Bronchial epithelial cell (primary cell): ENCODE measurements around the gene FSTL4. TPM values are rescaled to one million over a fixed set of nuclear protein-coding genes. Genes with fewer than 3 reads are reported as not detected.
"Not testable (repeated sequence)": the region's sequence is repeated elsewhere in the genome, so short reads cannot be mapped to it uniquely, and the experiment has no call there.

Experiments used
- DNase-seq: peaks from one replicate; pipeline ENCODE4 v3.0.0-alpha.2; 2010; ENCODE audit warnings: low read depth
- FAIRE-seq: peaks from 2 replicates; lab custom pipeline; 2011; peaks lifted over from hg19 to GRCh38; lab: Jason Lieb, UNC
- H3K27me3 ChIP-seq: 2 replicates; pipeline ENCODE4 v1.5.1; 2011; ENCODE audit warnings: low read length; ENCODE audit not compliant: control insufficient read depth, insufficient read depth
- H3K36me3 ChIP-seq: 2 replicates; pipeline ENCODE4 v1.5.1; 2011; ENCODE audit warnings: low read length; ENCODE audit not compliant: control insufficient read depth, insufficient read depth
- H3K4me3 ChIP-seq: 2 replicates; pipeline ENCODE4 v1.5.1; 2011; ENCODE audit warnings: mild to moderate bottlenecking, low read depth, low read length, control low read depth
- CTCF ChIP-seq: IDR thresholded peaks from 2 replicates; pipeline ENCODE4 v1.5.1; 2011; ENCODE audit warnings: mild to moderate bottlenecking, moderate library complexity, low read length, control low read depth, inconsistent platforms; ENCODE audit not compliant: insufficient read depth, severe bottlenecking
- total RNA-seq: library from RNA; depleted of rRNA; stranded (reverse); fragments of >200 nt; gene quantifications from 2 replicates; pipeline ENCODE4 v1.2.1, GENCODE V29; 2014

FSTL4 gene
- total RNA-seq, 1 donor from 2014 or later: not detected

DNA sequence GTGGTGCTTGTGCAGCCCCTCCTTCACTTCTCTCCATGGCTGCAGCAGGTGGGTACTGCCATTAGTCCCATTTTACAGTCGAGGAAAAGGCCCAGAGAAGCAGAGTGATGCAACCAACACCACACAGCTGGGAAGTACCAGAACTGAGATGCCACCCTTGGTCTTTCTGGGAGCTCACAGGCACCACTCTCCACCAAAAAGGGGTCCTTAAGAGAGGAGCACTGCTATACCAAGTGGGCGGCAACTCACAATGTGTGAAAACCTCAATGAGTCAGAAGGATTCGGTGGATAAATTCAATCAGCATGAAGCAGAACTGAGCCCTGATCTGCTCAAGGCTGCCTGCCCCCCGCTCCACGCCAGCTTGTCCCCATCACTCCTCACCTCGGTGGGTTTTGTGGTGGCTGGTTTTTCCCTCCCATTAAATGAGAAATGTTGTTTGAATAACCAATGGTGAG is 213.7 kb downstream of the FSTL4 start:
- no peak for TF ChIP-seq CTCF
- no peaks in the 10 kb centered on the region for H3K27me3 ChIP-seq
- no peak for FAIRE-seq
- DNase-seq: no peak
- H3K4me3 ChIP-seq: no peak overlapping the region
- H3K36me3 ChIP-seq: no peaks in the 10 kb centered on the region

DNA sequence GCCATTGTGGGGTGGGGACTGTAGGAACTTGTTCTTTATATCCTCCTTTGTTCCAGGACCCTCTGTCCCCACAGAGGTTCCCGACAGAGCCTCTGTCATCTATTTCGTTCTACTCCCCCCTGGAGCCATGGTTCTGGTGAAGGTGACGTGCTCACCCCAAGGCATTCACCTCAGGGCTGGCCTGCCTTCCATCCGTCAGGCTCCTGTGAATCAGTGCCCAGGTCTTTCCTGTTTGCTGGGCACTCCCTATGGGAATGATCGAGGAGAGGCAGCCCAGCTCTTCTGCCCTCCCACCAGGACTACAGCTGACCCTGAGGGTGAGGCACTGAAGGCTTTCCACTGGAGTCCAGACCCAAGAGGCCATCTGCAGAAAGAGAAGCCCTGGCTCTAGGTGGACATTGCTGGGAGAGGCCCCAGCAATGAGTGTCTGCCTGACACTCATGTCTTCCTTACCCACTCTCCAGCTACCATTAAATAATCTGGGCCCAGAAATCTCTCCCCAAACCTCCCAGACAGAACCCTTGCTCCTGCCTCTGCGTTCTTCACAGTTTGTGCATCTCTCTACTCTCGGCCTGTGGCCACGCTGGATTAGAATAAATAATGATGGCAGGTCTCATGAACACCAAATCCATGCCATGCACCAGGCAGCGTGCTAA is 214.2 kb downstream of the FSTL4 start:
- no peak for DNase-seq
- no peak overlapping the region for H3K4me3 ChIP-seq
- no peaks in the 10 kb centered on the region for H3K27me3 ChIP-seq
- no peak for FAIRE-seq
- no peak for TF ChIP-seq CTCF
- H3K36me3 ChIP-seq: no peaks in the 10 kb centered on the region

GRCh38 chr5:133397348-133397747 is 215.0 kb downstream of the FSTL4 start:
- Histone ChIP-seq H3K4me3 (no peak overlapping the region), H3K36me3 (no peaks in the 10 kb centered on the region), H3K27me3 (no peaks in the 10 kb centered on the region)
- no peak for TF ChIP-seq CTCF
- DNase-seq (no peak), FAIRE-seq (no peak)

DNA sequence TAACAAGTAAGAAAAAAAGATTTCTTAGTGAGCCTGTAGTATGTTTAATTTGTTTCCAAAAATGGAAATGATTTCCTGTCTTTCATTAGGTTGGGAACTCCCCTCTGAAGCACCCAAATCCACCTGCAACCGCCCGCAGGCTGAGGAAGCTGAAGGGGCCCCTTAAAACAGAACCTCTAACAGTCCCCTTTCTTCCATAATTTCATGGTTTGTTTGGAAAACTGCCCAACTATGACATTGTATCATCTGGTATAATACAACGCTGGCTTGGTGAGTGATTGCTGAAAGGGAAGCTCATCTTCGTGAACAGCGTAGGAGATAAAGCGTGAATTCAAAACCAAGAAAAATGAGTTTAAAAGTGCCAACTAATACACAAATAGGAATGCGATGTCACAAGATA is 215.5 kb downstream of the FSTL4 start:
- Histone ChIP-seq H3K4me3 (no peak overlapping the region), H3K36me3 (no peaks in the 10 kb centered on the region), H3K27me3 (no peaks in the 10 kb centered on the region)
- FAIRE-seq: peak; percentile 13
- no peak for DNase-seq
- TF ChIP-seq CTCF: no peak

DNA sequence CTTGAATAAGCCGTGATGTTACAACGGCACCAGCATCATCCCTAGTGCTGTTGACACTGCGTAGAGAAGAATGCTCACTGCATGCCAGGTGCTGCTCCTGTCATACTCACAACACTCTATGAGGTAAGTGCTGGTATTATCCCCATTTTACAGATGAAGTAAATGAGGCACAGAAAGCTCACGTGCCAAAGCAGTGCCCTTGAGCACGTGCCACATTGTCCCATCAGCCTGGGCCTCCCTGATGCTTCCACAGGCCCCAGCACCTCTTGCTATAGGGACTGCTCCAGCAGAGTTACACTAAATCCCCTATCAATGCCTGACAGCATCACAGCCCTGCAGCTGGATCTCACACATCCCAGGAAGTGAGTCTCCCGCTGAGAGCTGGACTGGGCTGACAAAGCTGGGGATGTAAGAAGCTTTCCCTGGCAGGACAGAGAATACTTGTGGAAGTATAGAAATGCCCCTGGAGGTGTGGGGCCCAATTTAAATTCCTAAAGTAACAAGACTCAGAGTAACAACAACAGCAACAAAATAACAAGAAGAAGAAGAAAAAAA is 216.1 kb downstream of the FSTL4 start:
- no peak for DNase-seq
- H3K4me3 ChIP-seq: no peak overlapping the region
- H3K36me3 ChIP-seq: no peaks in the 10 kb centered on the region
- H3K27me3 ChIP-seq: no peaks in the 10 kb centered on the region
- no peak for TF ChIP-seq CTCF
- peak; percentile 58 for FAIRE-seq

- not testable (repeated sequence) for H3K27me3 ChIP-seq, H3K36me3 ChIP-seq, DNase-seq, H3K4me3 ChIP-seq, FAIRE-seq
Observed at GRCh38 chr5:133395207-133395606, 217.1 kb downstream of the FSTL4 start.

DNA sequence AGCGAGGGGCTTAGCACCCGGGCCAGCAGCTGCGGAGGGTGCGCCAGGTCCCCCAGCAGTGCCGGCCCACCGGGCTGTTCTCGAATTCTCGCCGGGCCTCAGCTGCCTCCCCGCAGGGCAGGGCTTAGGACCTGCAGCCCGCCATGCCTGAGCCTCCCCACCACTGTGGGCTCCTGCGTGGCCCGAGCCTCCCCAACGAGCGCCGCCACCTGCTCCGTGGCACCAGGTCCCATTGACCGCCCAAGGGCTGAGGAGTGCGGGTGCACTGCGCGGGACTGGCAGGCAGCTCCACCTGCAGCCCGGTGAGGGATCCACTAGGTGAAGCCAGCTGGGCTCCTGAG is 217.9 kb downstream of the FSTL4 start:
- H3K27me3 ChIP-seq, H3K36me3 ChIP-seq, H3K4me3 ChIP-seq, FAIRE-seq, DNase-seq: not testable (repeated sequence)
